ENCODE data around the gene RNF144A.

DNA sequence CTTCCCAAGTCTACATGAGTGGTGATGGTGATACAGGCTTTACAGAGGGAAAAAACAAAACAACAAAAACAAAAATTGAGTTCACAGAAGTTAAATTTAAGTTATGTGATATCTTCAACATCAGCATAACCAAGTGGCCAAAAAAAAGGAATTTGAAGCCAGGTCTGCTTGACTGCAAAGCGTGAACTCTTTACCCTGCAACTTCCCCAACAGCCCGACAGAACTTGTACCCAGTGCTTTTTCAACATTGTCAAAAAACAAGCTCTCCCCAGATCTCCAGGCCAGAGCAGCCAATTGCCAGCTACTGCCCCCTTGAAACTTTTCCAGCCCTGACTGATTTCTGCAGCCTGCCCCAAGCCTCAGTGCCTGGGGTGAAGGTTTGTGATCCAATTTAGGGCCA lies 76.7 kb downstream of the RNF144A start:
- TF ChIP-seq EZH2phosphoT487 (IDR thresholded peaks at IDR 0.05; ENCODE audit: low read depth, severe bottlenecking, unreplicated experiment) = no peak
- TF ChIP-seq, protein P1, sequence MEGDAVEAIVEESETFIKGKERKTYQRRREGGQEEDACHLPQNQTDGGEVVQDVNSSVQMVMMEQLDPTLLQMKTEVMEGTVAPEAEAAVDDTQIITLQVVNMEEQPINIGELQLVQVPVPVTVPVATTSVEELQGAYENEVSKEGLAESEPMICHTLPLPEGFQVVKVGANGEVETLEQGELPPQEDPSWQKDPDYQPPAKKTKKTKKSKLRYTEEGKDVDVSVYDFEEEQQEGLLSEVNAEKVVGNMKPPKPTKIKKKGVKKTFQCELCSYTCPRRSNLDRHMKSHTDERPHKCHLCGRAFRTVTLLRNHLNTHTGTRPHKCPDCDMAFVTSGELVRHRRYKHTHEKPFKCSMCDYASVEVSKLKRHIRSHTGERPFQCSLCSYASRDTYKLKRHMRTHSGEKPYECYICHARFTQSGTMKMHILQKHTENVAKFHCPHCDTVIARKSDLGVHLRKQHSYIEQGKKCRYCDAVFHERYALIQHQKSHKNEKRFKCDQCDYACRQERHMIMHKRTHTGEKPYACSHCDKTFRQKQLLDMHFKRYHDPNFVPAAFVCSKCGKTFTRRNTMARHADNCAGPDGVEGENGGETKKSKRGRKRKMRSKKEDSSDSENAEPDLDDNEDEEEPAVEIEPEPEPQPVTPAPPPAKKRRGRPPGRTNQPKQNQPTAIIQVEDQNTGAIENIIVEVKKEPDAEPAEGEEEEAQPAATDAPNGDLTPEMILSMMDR (IDR thresholded peaks at IDR 0.05; ENCODE audit: poor library complexity) = no peak
